ENCODE results near the gene ARHGAP28. TPM values are rescaled to one million over a fixed set of nuclear protein-coding genes. Genes with fewer than 3 reads are reported as not detected.

The ARHGAP28 gene
- total and polyA plus RNA-seq, 10 of the 15 experiments (the other 5 are each of a cell fraction or from before 2014, with no cell fraction given), result not detected

DNA sequence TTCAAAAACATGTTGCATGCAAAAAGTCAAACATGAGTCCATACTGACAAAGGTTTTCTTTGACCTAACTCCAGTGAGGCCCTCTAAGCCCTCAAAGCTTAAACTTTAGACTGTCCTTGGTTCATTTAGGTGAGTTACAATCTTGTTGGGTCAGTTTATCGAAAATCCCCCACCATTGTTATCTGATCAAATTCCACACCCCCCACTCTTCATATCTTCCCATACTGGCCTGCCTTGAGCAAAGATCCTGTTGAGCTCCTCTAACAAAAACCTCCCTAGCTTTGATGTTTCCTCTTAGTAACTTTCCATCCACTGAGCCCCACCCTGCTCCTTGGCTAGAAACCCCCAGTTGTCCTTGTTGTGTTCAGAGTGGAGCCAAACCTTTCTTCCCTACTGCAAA, 193.7 kb downstream of the ARHGAP28 start (continued):
- TF ChIP-seq, protein P1, sequence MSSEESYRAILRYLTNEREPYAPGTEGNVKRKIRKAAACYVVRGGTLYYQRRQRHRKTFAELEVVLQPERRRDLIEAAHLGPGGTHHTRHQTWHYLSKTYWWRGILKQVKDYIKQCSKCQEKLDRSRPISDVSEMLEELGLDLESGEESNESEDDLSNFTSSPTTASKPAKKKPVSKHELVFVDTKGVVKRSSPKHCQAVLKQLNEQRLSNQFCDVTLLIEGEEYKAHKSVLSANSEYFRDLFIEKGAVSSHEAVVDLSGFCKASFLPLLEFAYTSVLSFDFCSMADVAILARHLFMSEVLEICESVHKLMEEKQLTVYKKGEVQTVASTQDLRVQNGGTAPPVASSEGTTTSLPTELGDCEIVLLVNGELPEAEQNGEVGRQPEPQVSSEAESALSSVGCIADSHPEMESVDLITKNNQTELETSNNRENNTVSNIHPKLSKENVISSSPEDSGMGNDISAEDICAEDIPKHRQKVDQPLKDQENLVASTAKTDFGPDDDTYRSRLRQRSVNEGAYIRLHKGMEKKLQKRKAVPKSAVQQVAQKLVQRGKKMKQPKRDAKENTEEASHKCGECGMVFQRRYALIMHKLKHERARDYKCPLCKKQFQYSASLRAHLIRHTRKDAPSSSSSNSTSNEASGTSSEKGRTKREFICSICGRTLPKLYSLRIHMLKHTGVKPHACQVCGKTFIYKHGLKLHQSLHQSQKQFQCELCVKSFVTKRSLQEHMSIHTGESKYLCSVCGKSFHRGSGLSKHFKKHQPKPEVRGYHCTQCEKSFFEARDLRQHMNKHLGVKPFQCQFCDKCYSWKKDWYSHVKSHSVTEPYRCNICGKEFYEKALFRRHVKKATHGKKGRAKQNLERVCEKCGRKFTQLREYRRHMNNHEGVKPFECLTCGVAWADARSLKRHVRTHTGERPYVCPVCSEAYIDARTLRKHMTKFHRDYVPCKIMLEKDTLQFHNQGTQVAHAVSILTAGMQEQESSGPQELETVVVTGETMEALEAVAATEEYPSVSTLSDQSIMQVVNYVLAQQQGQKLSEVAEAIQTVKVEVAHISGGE (CRISPR knock-in tag; IDR thresholded peaks at IDR 0.05), result no peak
- no peak for TF ChIP-seq FOS (IDR thresholded peaks at IDR 0.05; ENCODE audit: borderline replicate concordance, extremely low read depth, insufficient read length)
- TF ChIP-seq USF1 (IDR thresholded peaks at IDR 0.05; ENCODE audit: borderline replicate concordance, extremely low read length, insufficient read depth, low read depth, low read length), result no peak
- no peak for TF ChIP-seq EGR1 (IDR thresholded peaks at IDR 0.05; ENCODE audit: borderline replicate concordance in 1 of 2, low read depth in 2 of 2, low read length in 2 of 2)
- no peak for TF ChIP-seq ATF7 (IDR thresholded peaks at IDR 0.05; ENCODE audit: low read depth)
- TF ChIP-seq MTA3 (IDR thresholded peaks at IDR 0.05; ENCODE audit: borderline replicate concordance, low read length), result no peak
- no peak for TF ChIP-seq SP1 (IDR thresholded peaks at IDR 0.05; ENCODE audit: low read depth, low read length)
- TF ChIP-seq RBBP5 (conservative IDR thresholded peaks at IDR 0.05), result no peak
- no peak for TF ChIP-seq ZSCAN29 (IDR thresholded peaks at IDR 0.05)
- no peak for TF ChIP-seq ZNF687 (IDR thresholded peaks at IDR 0.05)
- TF ChIP-seq POU2F2 (IDR thresholded peaks at IDR 0.05; ENCODE audit: borderline replicate concordance, low read depth, low read length), result no peak
- TF ChIP-seq ATF2 (IDR thresholded peaks at IDR 0.05; ENCODE audit: low read length), result no peak
